Measurements from ENCODE around the gene NPAS3.

- TF ChIP-seq, protein P1, sequence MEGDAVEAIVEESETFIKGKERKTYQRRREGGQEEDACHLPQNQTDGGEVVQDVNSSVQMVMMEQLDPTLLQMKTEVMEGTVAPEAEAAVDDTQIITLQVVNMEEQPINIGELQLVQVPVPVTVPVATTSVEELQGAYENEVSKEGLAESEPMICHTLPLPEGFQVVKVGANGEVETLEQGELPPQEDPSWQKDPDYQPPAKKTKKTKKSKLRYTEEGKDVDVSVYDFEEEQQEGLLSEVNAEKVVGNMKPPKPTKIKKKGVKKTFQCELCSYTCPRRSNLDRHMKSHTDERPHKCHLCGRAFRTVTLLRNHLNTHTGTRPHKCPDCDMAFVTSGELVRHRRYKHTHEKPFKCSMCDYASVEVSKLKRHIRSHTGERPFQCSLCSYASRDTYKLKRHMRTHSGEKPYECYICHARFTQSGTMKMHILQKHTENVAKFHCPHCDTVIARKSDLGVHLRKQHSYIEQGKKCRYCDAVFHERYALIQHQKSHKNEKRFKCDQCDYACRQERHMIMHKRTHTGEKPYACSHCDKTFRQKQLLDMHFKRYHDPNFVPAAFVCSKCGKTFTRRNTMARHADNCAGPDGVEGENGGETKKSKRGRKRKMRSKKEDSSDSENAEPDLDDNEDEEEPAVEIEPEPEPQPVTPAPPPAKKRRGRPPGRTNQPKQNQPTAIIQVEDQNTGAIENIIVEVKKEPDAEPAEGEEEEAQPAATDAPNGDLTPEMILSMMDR (IDR thresholded peaks at IDR 0.05): no peak
- TF ChIP-seq ZFX (IDR thresholded peaks at IDR 0.05; ENCODE audit: borderline replicate concordance): no peak
Measured at GRCh38 chr14:32914391-32914790, 24.3 kb upstream of the NPAS3 start.

Measured in 22Rv1 (cell line).